ENCODE data around the gene SND1.
"Not testable (repeated sequence)": the region's sequence is repeated elsewhere in the genome, so short reads cannot be mapped to it uniquely, and the experiment has no call there.

SND1 gene

DNA sequence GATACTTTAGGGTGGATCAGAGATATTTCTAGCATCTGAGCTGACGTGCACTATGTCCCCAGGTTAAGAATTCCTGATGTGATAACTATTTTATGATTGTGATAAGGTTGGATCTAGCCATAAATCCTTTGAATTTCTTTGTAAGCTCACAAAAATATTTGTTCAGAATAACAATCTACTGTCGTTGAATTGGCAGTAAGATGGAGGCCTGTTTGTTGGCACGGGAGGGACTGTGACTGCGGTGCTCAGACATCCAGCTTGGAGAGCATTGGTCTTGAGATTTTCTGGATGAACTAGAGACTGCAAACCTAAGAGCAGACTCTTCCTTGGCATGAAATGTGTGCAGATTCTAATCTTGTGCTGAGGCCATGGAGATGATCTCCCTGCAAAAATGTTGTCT, 248.1 kb downstream of the SND1 start:
- TF ChIP-seq, protein P1, sequence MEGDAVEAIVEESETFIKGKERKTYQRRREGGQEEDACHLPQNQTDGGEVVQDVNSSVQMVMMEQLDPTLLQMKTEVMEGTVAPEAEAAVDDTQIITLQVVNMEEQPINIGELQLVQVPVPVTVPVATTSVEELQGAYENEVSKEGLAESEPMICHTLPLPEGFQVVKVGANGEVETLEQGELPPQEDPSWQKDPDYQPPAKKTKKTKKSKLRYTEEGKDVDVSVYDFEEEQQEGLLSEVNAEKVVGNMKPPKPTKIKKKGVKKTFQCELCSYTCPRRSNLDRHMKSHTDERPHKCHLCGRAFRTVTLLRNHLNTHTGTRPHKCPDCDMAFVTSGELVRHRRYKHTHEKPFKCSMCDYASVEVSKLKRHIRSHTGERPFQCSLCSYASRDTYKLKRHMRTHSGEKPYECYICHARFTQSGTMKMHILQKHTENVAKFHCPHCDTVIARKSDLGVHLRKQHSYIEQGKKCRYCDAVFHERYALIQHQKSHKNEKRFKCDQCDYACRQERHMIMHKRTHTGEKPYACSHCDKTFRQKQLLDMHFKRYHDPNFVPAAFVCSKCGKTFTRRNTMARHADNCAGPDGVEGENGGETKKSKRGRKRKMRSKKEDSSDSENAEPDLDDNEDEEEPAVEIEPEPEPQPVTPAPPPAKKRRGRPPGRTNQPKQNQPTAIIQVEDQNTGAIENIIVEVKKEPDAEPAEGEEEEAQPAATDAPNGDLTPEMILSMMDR (IDR thresholded peaks at IDR 0.05; ENCODE audit: low read depth, low read length), result no peak

DNA sequence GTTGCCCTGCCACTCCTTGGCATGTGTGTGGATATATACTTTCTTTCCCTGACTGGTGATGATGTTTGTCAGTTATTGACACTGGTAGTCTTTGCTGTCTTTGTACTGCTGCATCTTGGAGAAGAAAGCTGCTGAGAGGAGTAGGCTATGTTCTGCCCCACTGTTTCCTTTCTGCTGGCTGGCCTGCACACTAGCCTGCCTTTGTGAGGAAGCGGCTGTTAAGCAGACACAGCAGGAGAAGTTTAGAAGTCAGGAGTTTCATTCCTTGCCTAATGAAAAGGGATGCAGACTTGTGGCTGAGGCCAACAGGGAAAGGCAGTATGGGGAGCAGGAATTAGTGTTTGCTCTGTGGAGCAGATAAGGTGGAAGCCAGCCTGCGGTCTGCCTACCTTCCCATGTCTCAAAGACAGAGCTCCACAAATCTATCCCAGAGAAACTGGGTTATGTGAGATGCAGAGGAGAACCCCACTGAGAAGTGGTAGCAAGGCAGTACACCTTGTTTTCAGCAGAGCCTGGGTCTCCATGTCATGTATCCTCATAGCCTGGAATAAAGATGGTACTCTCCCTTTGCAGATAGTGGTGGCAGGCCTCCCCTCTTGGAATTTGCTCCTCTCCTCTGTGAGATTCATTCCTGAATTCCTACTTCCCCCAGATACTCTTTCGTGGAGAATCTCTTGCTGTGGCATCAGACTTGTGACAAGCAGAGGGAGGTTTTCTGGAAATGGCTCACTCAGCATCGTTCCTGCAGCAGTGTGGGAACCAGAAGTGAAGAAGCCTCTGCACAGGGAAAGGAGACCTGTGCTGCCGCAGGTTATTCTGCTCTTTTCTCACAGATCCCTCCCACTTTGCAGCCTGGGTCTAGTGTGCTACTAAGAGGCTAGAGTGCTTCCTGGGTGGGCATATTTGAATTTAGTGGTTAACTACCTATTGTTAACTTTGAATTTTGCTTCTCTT, 249.0 kb downstream of the SND1 start:
- TF ChIP-seq, protein P1 (IDR thresholded peaks at IDR 0.05; ENCODE audit: low read depth, low read length), result no peak
- H3K4me3 ChIP-seq (ENCODE audit: low read depth, low read length), result no peak overlapping the region

More for the DNA sequence above, 248.1 kb downstream of the SND1 start:
- no peak overlapping the region for H3K4me3 ChIP-seq (ENCODE audit: low read depth, low read length)

DNA sequence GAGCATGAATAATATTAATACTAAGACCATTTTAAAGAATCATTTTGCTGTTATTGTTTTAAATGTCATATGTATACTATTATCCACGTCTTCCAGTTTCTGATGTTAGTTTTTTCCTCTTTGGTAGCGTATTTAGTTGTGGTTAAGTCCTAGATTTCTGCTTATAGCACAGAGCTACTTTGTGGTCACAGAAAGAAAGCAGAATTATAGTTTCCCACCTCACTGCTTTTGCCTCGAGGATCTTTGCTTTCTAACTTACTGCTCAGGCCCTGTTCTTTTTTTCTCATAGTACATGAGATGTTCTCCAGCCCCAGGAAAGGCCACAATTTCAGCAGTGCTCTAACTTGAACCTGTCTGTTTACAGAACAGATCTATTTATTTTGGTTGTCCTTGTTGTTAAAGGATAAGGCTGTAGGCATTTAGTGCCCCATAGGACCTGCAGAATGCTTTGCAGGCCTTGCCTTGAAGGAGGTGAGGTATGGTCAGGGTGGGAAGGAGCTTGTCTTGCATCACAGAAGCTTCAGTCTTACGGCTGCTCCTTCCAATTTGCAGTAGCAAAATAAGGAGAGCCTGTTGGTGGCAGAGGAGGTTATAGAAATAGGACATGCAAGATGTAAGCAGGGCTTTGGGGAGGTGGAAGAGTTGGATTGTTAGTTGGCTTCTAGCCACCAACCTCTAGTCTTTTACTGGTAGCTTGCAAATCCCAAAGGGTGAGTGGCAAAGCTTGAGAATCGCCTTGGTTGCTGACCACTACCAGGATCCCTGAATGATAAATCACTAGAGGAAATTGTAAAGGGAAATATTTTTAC, 250.1 kb downstream of the SND1 start:
- TF ChIP-seq, protein P1 (IDR thresholded peaks at IDR 0.05; ENCODE audit: low read depth, low read length), result no peak
- no peak overlapping the region for H3K4me3 ChIP-seq (ENCODE audit: low read depth, low read length)

DNA sequence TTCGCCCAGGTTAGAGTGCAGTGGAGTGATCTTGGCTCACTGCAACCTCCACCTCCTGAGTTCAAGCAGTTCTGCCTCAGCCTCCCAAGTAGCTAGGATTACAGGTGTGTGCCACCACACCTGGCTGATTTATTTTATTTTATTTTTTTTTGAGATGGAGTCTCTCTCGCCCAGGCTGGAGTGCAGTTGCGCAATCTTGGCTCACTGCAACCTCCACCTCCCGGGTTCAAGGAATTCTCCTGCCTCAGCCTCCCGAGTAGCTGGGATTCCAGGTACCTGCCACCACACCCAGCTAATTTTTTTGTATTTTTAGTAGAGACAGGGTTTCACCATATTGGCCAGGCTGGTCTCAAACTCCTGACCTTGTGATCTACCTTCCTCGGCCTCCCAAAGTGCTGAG, 250.8 kb downstream of the SND1 start:
- not testable (repeated sequence) for H3K4me3 ChIP-seq (ENCODE audit: low read depth, low read length)

DNA sequence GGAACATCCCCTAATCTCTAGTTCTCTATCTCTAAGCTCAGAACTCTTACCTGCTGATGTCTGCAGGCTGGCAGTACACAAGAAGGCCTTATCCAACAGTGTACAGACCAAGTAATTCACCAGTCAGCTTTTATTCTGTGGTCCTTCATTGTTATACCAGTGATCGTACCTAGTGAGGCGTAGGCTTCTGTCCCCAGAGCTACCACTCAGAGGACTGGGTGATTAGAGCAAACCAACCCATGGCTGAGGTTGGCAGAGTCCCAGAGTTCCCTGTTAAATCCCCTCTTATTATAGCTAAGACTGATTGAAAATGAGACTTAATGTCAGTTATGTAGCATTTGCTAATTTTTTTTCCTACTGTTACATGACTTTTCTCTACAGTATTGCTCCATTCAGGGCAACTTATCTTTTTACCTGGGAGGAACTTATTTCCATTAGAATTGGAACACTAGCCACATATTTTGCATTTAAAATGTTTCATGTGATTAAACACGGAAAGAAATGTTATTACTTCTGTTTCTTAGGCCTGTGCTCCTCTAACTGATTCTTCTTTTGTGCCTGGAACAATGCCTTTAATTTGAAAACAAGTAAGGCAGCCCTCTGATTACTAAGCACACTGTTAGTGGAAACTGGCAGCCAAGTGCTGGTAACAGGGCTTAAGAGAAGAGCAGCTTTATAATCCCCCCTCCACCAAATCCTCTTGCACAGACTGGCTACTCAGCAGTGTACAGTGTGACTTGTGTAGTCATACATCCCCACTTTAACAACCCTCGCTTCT, 252.1 kb downstream of the SND1 start:
- TF ChIP-seq, protein P1 (IDR thresholded peaks at IDR 0.05; ENCODE audit: low read depth, low read length), result no peak
- no peak overlapping the region for H3K4me3 ChIP-seq (ENCODE audit: low read depth, low read length)

DNA sequence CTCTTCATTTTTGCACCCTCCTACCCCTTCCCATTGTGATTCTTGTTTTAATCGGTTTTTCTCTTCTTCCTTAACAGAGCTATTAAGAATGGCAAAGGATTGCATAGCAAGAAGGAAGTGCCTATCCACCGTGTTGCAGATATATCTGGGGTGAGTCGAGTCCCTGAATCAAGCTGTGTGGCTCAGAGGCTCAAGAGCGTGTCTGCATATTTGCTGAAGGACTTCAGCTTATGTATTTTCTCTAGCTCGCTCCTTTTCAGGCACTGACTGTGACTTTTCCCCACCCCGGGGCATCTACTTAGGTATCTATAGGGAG, 252.6 kb downstream of the SND1 start:
- H3K4me3 ChIP-seq (ENCODE audit: low read depth, low read length), result no peak overlapping the region
- TF ChIP-seq, protein P1 (IDR thresholded peaks at IDR 0.05; ENCODE audit: low read depth, low read length), result no peak

DNA sequence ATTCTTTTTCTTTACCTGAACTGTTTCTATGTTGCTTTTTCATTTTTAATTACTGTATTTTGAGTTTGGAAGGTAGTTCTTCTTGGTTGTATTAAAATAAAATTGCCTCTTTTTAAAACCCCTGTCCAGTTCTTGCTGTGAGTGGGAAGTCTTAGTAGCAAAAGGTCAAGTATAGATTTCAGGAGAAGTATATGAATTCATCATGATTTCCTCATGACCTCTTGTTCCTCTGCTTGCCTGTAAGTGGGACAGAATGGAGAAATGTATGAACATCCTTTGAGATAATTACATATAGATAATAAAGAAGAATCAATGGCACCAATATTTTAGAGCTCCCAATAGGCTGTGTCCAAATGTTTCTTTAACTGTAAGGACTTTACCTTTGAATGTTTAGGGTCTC, 253.0 kb downstream of the SND1 start:
- H3K4me3 ChIP-seq (ENCODE audit: low read depth, low read length), result no peak overlapping the region
- TF ChIP-seq, protein P1 (IDR thresholded peaks at IDR 0.05; ENCODE audit: low read depth, low read length), result no peak
